Muscle layer of duodenum (tissue), 2 donors: ENCODE data around the gene AK4.
"Not testable (repeated sequence)": the region's sequence is repeated elsewhere in the genome, so short reads cannot be mapped to it uniquely, and the experiment has no call there.

Experiments
- H3K27ac ChIP-seq: one replicate; pipeline ENCODE4 v1.7.0; 2013; ENCODE audit warnings: mild to moderate bottlenecking, low read length
- H3K27me3 ChIP-seq: one replicate; pipeline ENCODE4 v1.7.0; 2013; ENCODE audit warnings: low read depth, mild to moderate bottlenecking, control low read depth, low read length
- H3K36me3 ChIP-seq, 2 donors: one replicate each; pipeline ENCODE4 v1.7.0; 2013; ENCODE audit warnings: low read length in 2 of 2, control low read depth in 1 of 2, mild to moderate bottlenecking in 1 of 2; ENCODE audit not compliant: insufficient read depth in 2 of 2, control insufficient read depth in 1 of 2
- H3K4me1 ChIP-seq, 2 donors: one replicate each; pipeline ENCODE4 v1.7.0; 2013; ENCODE audit warnings: low read length in 2 of 2, mild to moderate bottlenecking in 2 of 2, control low read depth in 1 of 2, moderate library complexity in 1 of 2; ENCODE audit not compliant: insufficient read depth in 2 of 2, control insufficient read depth in 1 of 2
- H3K4me3 ChIP-seq, 2 donors: one replicate each; pipeline ENCODE4 v1.7.0; 2013; ENCODE audit warnings: low read length in 2 of 2, low read depth in 1 of 2, mild to moderate bottlenecking in 1 of 2
- H3K9me3 ChIP-seq, 2 donors: one replicate each; pipeline ENCODE4 v1.7.0; 2013; ENCODE audit warnings: low read length in 2 of 2, control low read depth in 1 of 2, mild to moderate bottlenecking in 1 of 2; ENCODE audit not compliant: control insufficient read depth in 1 of 2
- donor health status: healthy.

The AK4 gene

DNA sequence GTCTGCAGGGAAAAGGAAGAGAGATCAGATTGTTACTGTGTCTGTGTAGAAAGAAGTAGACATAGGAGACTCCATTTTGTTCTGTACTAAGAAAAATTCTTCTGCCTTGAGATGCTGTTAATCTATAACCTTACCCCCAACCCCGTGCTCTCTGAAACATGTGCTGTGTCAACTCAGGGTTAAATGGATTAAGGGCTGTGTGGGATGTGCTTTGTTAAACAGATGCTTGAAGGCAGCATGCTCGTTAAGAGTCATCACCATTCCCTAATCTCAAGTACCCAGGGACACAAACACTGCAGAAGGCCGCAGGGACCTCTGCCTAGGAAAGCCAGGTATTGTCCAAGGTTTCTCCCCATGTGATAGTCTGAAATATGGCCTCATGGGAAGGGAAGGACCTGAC is 8.2 kb upstream of the AK4 start:
- H3K27ac ChIP-seq, H3K36me3 ChIP-seq, H3K4me1 ChIP-seq, H3K27me3 ChIP-seq, H3K4me3 ChIP-seq, H3K9me3 ChIP-seq: not testable (repeated sequence)

DNA sequence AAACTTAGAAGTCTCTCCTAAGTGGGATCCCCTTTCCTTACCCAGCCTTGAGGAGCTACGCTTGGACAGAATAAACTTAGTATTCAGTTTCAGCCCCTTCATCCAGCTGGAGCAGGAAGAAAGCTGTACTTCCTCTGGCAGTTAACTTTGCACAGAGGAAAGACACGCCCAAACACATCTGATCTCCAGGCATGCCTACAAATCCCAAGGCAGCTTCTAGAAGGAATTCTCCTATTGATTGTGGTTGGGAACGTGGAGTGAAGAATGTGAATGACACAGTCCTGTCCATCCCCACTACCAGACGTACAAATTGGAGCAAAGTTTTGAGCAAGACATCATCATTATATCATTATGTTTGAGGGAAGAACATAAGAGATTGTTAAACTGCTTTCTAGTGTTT is 6.6 kb upstream of the AK4 start:
- no peaks in the 10 kb centered on the region for H3K36me3 ChIP-seq
- no peaks in the 10 kb centered on the region for H3K27me3 ChIP-seq
- no peaks in the 10 kb centered on the region for H3K4me1 ChIP-seq
- H3K9me3 ChIP-seq: no peaks in the 10 kb centered on the region
- no peak overlapping the region for H3K4me3 ChIP-seq
- no peak overlapping the region for H3K27ac ChIP-seq

DNA sequence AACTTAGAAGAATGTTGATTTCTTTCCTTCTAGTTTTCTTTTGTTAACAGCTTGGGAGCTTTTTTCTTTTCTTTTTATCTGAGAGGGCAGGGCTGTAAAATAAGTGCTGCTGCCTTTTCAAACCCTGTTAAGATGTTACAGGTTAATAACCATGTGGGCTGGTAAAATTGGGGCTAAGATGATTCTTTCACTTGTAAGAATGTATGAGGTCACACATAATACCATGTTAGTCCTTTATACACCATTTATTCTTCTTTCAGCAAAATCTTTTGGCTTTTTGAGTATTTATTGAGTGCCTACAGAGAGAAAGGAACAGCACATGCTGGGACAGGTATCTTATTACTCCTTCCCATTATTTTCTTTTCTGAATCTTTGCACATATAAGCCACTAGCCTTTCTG is 6.1 kb upstream of the AK4 start:
- Histone ChIP-seq H3K9me3 (no peaks in the 10 kb centered on the region), H3K27ac (no peak overlapping the region)

DNA sequence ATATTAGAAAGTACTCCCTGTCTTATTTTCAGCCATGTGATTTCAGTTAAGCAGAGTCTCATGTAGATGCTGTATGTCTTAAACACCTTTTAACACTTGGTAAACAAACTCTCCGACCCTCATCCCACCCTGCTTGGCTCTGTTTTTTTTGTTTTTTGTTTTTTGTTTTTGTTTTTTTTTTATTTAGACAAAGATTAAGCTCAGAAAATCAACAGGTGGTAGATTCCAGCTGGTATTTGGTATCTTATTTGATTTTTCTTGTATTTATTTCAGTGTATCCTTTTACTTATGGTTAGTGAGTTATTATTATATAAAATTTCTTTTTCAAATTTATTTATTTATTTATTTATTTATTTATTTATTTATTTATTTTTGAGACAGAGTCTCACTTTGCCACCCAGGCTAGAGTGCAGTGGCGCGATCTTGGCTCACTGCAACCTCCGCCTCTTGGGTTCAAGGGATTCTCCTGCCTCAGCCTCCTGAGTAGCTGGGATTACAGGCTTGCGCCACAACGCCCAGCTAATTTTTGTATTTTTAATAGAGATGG is 4.8 kb upstream of the AK4 start:
- not testable (repeated sequence) for H3K9me3 ChIP-seq, H3K27ac ChIP-seq, H3K4me1 ChIP-seq, H3K36me3 ChIP-seq, H3K4me3 ChIP-seq, H3K27me3 ChIP-seq

More for the DNA sequence above, 6.1 kb upstream of the AK4 start:
- peaks cover 2 to 5% of the 10 kb centered on the region in 2 donors for H3K4me1 ChIP-seq
- H3K36me3 ChIP-seq: no peaks in the 10 kb centered on the region
- peaks cover 3% of the 10 kb centered on the region for H3K27me3 ChIP-seq
- no peak overlapping the region for H3K4me3 ChIP-seq

DNA sequence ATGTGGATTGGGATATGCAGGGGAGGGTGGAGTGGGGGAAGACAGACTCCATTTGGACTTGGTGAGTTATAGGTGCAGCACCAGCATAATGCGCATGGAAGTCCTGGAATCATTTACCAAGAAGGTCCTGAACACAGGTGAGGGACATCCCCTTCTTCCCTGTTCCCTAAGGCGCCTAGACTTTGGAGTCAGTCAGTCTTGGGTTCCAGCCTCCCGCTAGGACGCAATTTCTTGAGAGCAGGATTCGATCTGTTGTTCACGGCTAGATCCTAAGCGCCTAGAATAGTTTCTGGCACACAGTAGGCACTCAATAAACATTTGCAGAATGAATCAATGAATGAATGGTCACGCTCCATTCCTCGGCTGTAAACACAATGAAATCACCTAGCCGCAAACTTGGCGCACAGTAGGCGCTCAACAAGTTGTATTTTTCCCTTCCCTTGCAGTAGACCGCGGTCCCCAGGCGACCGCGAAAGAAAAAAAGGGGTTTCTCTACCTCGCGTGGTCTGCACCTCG is 1.0 kb upstream of the AK4 start:
- H3K4me1 ChIP-seq: peaks cover 5 to 7% of the 10 kb centered on the region in 2 donors
- no peaks in the 10 kb centered on the region for H3K36me3 ChIP-seq
- H3K27me3 ChIP-seq: peaks cover 7% of the 10 kb centered on the region
- H3K9me3 ChIP-seq: no peaks in the 10 kb centered on the region
- H3K27ac ChIP-seq: no peak overlapping the region
- H3K4me3 ChIP-seq: peak overlapping the region; percentile 62 to 89

DNA sequence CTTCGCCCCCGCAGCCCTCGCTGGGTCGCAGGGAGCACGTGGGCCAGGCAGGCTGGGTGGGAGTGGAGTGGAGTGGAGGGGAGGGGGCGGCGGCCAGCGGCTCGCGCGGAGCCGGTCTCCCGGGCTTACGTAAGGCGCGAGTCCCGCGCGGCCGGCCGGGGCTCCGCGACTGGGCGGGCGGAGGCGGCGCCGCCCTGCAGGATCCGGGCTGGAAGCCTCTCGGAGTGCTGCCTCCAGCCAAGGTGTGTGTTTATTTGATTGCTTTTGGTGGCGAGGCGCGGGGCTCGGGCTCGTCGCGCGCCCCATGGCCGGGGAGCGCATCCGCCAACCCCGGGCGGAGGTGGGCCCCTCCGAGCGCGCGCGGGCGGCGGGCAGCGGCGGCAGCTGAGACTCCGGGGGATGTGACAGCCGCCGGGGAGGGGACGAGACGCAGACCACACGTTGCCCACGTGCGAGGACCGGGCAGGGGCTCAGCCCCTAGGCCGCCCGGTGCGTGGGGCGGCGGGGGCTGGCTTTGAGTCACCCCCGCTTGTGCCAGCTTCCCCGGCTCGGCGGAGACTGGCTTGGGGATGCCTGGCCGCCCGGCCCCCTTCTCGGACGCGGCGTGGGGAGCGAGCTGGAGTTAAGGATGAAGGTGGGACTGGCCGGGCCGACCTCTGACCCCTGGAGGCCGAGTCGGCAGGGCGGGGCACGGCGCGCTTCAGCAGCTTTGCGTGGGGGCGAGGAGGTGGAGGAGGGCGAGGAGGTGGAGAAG is 402 bp upstream of the AK4 start:
- Histone ChIP-seq H3K9me3 (no peaks in the 10 kb centered on the region), H3K4me3 (peak overlapping the region; percentile 62 to 89), H3K36me3 (no peaks in the 10 kb centered on the region), H3K4me1 (peaks cover 5 to 7% of the 10 kb centered on the region in 2 donors), H3K27me3 (peaks cover 7% of the 10 kb centered on the region), H3K27ac (peak overlapping the region; percentile 8)

DNA sequence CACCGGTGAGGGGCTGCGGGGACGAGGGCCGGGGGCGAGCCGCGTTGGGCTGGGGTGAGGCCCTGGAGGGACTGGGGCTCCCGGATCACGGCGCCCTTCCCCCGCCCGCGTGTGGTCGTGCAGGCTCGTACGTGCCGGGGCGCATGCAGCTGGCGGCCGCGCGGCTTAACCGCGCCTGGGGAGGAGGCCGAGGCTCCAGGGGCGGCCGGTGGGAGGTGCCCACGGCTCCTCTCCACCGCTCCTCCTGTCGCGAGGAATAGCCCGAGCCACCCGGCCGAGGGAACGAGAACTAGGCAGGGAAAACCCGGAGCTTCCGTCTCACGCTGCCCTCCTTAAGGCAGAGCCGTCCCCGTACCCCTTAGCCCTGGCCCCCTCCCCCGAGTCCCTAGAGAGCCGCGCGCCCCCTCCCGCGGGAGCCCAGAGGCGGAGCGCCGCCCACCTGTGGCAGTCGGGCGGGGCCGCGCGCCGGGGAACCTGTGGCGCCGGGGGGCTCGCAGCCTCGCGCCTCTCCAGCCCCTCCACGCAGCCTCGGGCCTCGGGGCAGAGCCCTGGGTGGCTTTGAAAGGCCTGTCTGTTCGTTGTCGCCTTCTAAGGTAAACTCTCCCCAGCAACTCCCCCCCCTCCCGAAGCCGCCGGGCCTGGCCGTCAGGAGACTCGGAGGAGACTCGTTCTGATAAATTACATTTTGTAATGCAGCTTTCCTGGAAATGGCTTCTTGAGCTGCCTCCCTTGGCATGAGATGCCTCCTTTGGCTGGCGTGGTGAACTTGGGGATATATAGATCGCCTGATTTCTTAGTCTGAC is 746 bp downstream of the AK4 start:
- peaks cover 5 to 7% of the 10 kb centered on the region in 2 donors for H3K4me1 ChIP-seq
- H3K27me3 ChIP-seq: peaks cover 7% of the 10 kb centered on the region
- H3K36me3 ChIP-seq: no peaks in the 10 kb centered on the region
- no peaks in the 10 kb centered on the region for H3K9me3 ChIP-seq
- peak overlapping the region; percentile 70 to 89 for H3K4me3 ChIP-seq
- peak overlapping the region; percentile 77 for H3K27ac ChIP-seq

DNA sequence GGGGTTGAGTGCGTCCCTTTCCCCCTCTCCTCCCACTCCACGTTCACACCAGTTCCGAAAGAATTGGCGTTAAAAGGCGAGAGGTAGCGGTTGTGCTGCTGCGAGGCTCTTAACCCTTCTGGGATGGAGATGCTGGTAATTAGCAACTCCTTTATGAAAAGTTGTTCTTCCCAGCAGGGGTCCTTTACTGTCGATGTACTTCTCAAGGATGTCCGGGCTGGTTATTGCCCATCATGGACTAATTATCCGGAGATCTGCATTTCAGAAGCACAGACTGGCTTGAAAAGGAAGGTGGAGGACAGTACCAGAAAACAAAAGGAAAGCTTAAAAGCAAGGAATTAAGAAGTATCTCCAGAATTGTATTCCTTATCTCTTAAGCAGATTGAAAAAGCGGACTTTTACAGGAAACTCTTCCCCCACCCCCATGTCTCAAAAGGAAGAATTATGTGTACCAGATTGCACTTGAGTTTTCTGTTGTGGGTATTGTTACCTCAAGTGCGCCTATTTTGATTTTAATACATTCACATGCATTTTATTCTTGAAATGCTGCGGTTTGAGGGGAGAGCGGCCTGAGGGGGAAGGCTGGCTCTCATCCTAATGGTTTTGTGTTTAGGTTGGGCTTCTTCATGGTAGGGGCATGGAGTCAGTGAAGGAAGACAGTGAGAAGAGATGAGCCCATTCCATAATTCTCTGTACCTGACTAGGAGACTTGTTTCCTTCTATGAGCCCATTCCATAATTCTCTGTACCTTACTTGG is 1.5 kb downstream of the AK4 start:
- peak overlapping the region; percentile 77 for H3K27ac ChIP-seq
- H3K9me3 ChIP-seq: no peaks in the 10 kb centered on the region
- peaks cover 5 to 7% of the 10 kb centered on the region in 2 donors for H3K4me1 ChIP-seq
- H3K36me3 ChIP-seq: no peaks in the 10 kb centered on the region
- H3K27me3 ChIP-seq: peaks cover 7% of the 10 kb centered on the region
- peak overlapping the region; percentile 70 to 89 for H3K4me3 ChIP-seq

DNA sequence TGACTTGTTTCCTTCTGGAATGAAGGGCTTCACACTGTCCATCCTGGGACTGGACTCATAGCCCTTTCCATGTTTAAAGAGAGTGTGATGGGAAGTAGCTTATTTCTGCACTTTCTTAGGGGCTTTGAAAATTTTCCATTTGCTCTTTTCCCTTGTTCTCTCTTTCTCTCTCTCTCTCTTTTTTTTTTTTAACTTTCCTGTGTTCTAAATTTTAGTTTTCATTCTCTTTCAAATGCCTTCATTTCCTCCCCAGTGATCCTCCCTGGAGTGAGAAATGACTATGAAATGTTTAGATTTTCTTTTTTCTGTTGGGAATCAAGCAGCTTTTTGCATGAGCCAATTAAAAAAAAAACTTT is 2.1 kb downstream of the AK4 start:
- Histone ChIP-seq H3K4me1 (peaks cover 5 to 7% of the 10 kb centered on the region in 2 donors), H3K36me3 (no peaks in the 10 kb centered on the region), H3K27me3 (peaks cover 7% of the 10 kb centered on the region), H3K9me3 (no peaks in the 10 kb centered on the region), H3K4me3 (peak overlapping the region in 1 of 2 donors; percentile 70), H3K27ac (no peak overlapping the region)

DNA sequence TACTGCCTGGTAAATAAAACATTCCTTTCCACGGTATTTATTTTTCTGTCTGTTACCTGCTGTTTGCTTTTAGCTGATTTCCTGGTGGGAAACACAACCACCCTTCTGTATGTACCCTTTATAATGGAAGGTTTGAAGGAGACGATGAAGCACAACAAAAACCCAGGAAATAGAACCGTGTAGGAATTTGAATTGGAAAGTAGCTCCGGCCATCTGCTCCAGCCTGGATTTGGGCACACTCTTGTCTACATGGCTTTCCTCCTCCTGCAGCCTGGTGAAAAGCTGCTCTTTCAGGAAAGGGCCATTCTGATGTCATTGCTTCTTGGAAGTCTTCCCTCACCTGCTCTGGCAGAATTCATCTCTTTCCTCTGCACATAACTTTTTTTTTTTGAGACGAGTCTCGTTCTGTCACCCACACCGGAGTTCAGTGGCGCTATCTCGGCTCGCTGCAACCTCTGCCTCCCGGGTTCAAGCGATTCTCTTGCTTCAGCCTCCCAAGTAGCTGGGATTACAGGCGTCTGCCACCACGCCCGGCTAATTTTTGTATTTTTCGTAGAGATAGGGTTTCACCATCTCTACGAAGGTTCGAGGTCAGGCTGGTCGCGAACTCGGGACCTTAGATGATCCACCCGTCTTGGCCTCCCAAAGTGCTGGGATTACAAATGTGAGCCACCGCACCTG is 2.7 kb downstream of the AK4 start:
- Histone ChIP-seq H3K27me3 (peaks cover 7% of the 10 kb centered on the region), H3K4me3 (no peak overlapping the region), H3K27ac (no peak overlapping the region), H3K4me1 (peaks cover 5 to 7% of the 10 kb centered on the region in 2 donors), H3K36me3 (no peaks in the 10 kb centered on the region), H3K9me3 (no peaks in the 10 kb centered on the region)
